22Rv1 (cell line): ENCODE data around the gene TMOD4.

Source experiments
- CTCF ChIP-seq: fragments of 450-650 bp; IDR thresholded peaks from 2 replicates; pipeline ENCODE4 v1.5.1; 2017; ENCODE audit warnings: mild to moderate bottlenecking
- ZFX ChIP-seq: fragments of 450-650 bp; IDR thresholded peaks from 2 replicates; pipeline ENCODE4 v1.6.1; 2017; ENCODE audit warnings: antibody characterized with exemption, borderline replicate concordance

- TF ChIP-seq CTCF (no peak), ZFX (no peak)
These were observed 22.7 kb upstream of the TMOD4 start, which contains the start of gene PIP5K1A for GRCh38 chr1:151198254-151199127.
